Activated CD8-positive, alpha-beta T cell treated with anti-CD3 and anti-CD28 coated beads for 36 hours (primary cell): Measurements from ENCODE around the gene PNMA8B. TPM values are rescaled to one million over a fixed set of nuclear protein-coding genes. Genes with fewer than 3 reads are reported as not detected.
A peak's percentile ranks its signal among the peaks of the same experiment; 100 is the strongest.

ENCODE experiments used
- ATAC-seq: fragments of 200-7000 bp; cut with Tn5 transposase; one replicate; pipeline ENCODE4 v1.10.0; 2021; ENCODE audit warnings: mild to moderate bottlenecking, moderate library complexity
- CTCF ChIA-PET: fragments of 350-600 bp; sonication (Branson Sonifier 250); formaldehyde crosslinking; loops from one replicate; lab custom pipeline; 2021; ENCODE audit warnings: antibody characterized with exemption; lab: Charles Lee
- POLR2A ChIA-PET: fragments of 350-600 bp; sonication (Branson Sonifier 250); formaldehyde crosslinking; loops from one replicate; lab custom pipeline; 2021; ENCODE audit warnings: antibody characterized with exemption; lab: Charles Lee
- DNase-seq: peaks from one replicate; pipeline ENCODE4 v3.0.0-alpha.2; 2020
- H3K27ac Mint-ChIP-seq: one replicate; pipeline ENCODE4 v1.8.0; 2021; ENCODE audit warnings: mild to moderate bottlenecking, mixed read lengths
- H3K27me3 Mint-ChIP-seq: one replicate; pipeline ENCODE4 v1.8.0; 2021; ENCODE audit warnings: mixed read lengths
- H3K36me3 Mint-ChIP-seq: one replicate; pipeline ENCODE4 v1.8.0; 2021; ENCODE audit warnings: low read depth, mixed read lengths
- H3K4me1 Mint-ChIP-seq: one replicate; pipeline ENCODE4 v1.8.0; 2021; ENCODE audit warnings: low read depth, mixed read lengths
- H3K4me3 Mint-ChIP-seq: one replicate; pipeline ENCODE4 v1.8.0; 2021; ENCODE audit warnings: mild to moderate bottlenecking, moderate library complexity, mixed read lengths
- H3K9me3 Mint-ChIP-seq: one replicate; pipeline ENCODE4 v1.8.0; 2021; ENCODE audit warnings: mixed read lengths
- CTCF ChIP-seq: fragments of 200-600 bp; IDR thresholded peaks from one replicate; pipeline ENCODE4 v1.8.0; 2022; ENCODE audit warnings: antibody characterized with exemption, mild to moderate bottlenecking
- intact Hi-C: fragments of 100-400 bp; cut with micrococcal nuclease; formaldehyde crosslinking; loops from one replicate; pipeline ENCODE4 v1.10.0; 2022
- total RNA-seq, 2 experiments: library from RNA; stranded (reverse); gene quantifications; one replicate each; pipeline ENCODE4 v1.2.3, GENCODE V29; 2021

PNMA8B gene
- total RNA-seq = not detected

- H3K27me3 Mint-ChIP-seq = peaks cover 44% of the 10 kb centered on the region
- ATAC-seq = peak; percentile 56
- POLR2A ChIA-PET = no interaction called here
- no peaks in the 10 kb centered on the region for H3K36me3 Mint-ChIP-seq
- peak within 1 kb of the TSS; percentile 51 for H3K4me3 Mint-ChIP-seq
- DNase-seq = peak; percentile 49
- H3K27ac Mint-ChIP-seq = no peak within 1 kb of the TSS
- no peak for TF ChIP-seq CTCF
- intact Hi-C loops = no loop called here
- peaks cover 12% of the 10 kb centered on the region for H3K4me1 Mint-ChIP-seq
- CTCF ChIA-PET = interaction anchor here (1.8 kb wide), 1 partner anchor 100 kb away, joined by 8 read pairs; no protein-coding TSS in a partner anchor
- H3K9me3 Mint-ChIP-seq = no peaks in the 10 kb centered on the region
Measured at GRCh38 chr19:46495786-46496099, at the start of gene PNMA8B. TSS of gene PNMA8B (minus strand) at chr19:46495867. CDS start at chr19:46495465, 402 bp downstream.

GRCh38 chr19:46544651-46545050, 49.0 kb upstream of the PNMA8B start:
- Mint-ChIP-seq H3K4me1 (peaks cover 2% of the 10 kb centered on the region), H3K9me3 (peaks cover 2% of the 10 kb centered on the region), H3K4me3 (no peak overlapping the region), H3K36me3 (no peaks in the 10 kb centered on the region), H3K27me3 (no peaks in the 10 kb centered on the region), H3K27ac (no peak overlapping the region)
- ChIA-PET POLR2A (no interaction called here), CTCF (interaction anchor here (0.6 to 11.2 kb wide), 5 partner anchors 9 to 364 kb away, joined by 3 to 219 read pairs (median 15); no protein-coding TSS in a partner anchor)
- no peak for DNase-seq
- intact Hi-C loops = no loop called here
- TF ChIP-seq CTCF = no peak
- no peak for ATAC-seq

- Mint-ChIP-seq H3K4me1 (peaks cover 2% of the 10 kb centered on the region), H3K36me3 (no peaks in the 10 kb centered on the region), H3K4me3 (no peak overlapping the region), H3K27ac (no peak overlapping the region), H3K9me3 (no peaks in the 10 kb centered on the region), H3K27me3 (peaks cover under 1% of the 10 kb centered on the region)
- POLR2A ChIA-PET = interaction anchor here (1.0 to 1.3 kb wide), 2 partner anchors 13 to 18 kb away, joined by 3 read pairs; no protein-coding TSS in a partner anchor
- CTCF ChIA-PET = interaction anchor here (0.5 to 11.2 kb wide), 34 partner anchors 9 to 642 kb away, joined by 3 to 219 read pairs (median 4); partner anchors contain the start of gene DACT3
- peak; percentile 91 for TF ChIP-seq CTCF
- peak; percentile 96 for DNase-seq
- ATAC-seq = peak; percentile 72
- intact Hi-C loops = no loop called here
Measured at GRCh38 chr19:46542428-46543230, 47.0 kb upstream of the PNMA8B start.

- DNase-seq (peak; percentile 77), ATAC-seq (peak; percentile 83)
- Mint-ChIP-seq H3K36me3 (no peaks in the 10 kb centered on the region), H3K4me1 (no peaks in the 10 kb centered on the region), H3K9me3 (no peaks in the 10 kb centered on the region), H3K27ac (no peak overlapping the region), H3K4me3 (no peak overlapping the region), H3K27me3 (peaks cover 1% of the 10 kb centered on the region)
- POLR2A ChIA-PET = no interaction called here
- peak; percentile 99 for TF ChIP-seq CTCF
- intact Hi-C loops = no loop called here
- CTCF ChIA-PET = interaction anchor here (0.6 to 11.2 kb wide), 31 partner anchors 8 to 390 kb away, joined by 3 to 219 read pairs (median 4); partner anchors contain the start of gene DACT3
Measured at GRCh38 chr19:46537136-46538097, 41.8 kb upstream of the PNMA8B start.
